OCI-LY1 (cell line): ENCODE data around the gene AFF2.

Experiments
- H2AFZ ChIP-seq: fragments of 200-600 bp; sonication (generic), shearing (Covaris generic); 2 replicates; pipeline ENCODE4 v1.6.0; 2014; ENCODE audit warnings: antibody characterized with exemption, mild to moderate bottlenecking, low read length
- H3F3A ChIP-seq: fragments of 200-600 bp; sonication (generic), shearing (Covaris generic); 2 replicates; pipeline ENCODE4 v1.6.0; 2014; ENCODE audit warnings: mild to moderate bottlenecking, antibody characterized with exemption, low read length, moderate library complexity; ENCODE audit not compliant: insufficient read depth
- H3K27ac ChIP-seq: fragments of 200-600 bp; sonication (generic); 2 replicates; pipeline ENCODE4 v1.5.1; 2014; ENCODE audit warnings: low read length, mixed run types, mild to moderate bottlenecking, low read depth; ENCODE audit not compliant: poor library complexity, severe bottlenecking
- H3K27me3 ChIP-seq: fragments of 200-600 bp; sonication (generic); 2 replicates; pipeline ENCODE4 v1.6.0; 2014; ENCODE audit warnings: antibody characterized with exemption, mild to moderate bottlenecking, low read length, moderate library complexity; ENCODE audit not compliant: insufficient read depth
- H3K36me3 ChIP-seq: fragments of 200-600 bp; sonication (generic); 2 replicates; pipeline ENCODE4 v1.6.1; 2014; ENCODE audit warnings: mild to moderate bottlenecking, antibody characterized with exemption, low read length, moderate library complexity, mixed read lengths; ENCODE audit not compliant: insufficient read depth
- H3K4me1 ChIP-seq: fragments of 200-600 bp; sonication (generic); 2 replicates; pipeline ENCODE4 v1.5.1; 2014; ENCODE audit warnings: mild to moderate bottlenecking, low read length, moderate library complexity; ENCODE audit not compliant: insufficient read depth, severe bottlenecking
- H3K4me2 ChIP-seq: fragments of 200-600 bp; sonication (generic), shearing (Covaris generic); 2 replicates; pipeline ENCODE4 v1.6.1; 2014; ENCODE audit warnings: low read length
- H3K4me3 ChIP-seq: fragments of 200-600 bp; sonication (generic); 2 replicates; pipeline ENCODE4 v1.5.1; 2014; ENCODE audit warnings: low read length, low read depth, mild to moderate bottlenecking, mixed read lengths; ENCODE audit not compliant: poor library complexity, severe bottlenecking
- H3K79me2 ChIP-seq: fragments of 200-600 bp; shearing (Covaris generic); 2 replicates; pipeline ENCODE4 v1.6.1; 2016; ENCODE audit warnings: mixed run types, low read length, mixed read lengths; ENCODE audit not compliant: insufficient read depth
- H3K9ac ChIP-seq: fragments of 200-600 bp; sonication (generic), shearing (Covaris generic); 2 replicates; pipeline ENCODE4 v1.6.1; 2014; ENCODE audit warnings: mild to moderate bottlenecking, low read length, mixed read lengths
- H3K9me2 ChIP-seq: fragments of 200-600 bp; sonication (generic), shearing (Covaris generic); 2 replicates; pipeline ENCODE4 v1.6.1; 2014; ENCODE audit warnings: low read depth, mild to moderate bottlenecking, low read length, mixed read lengths
- H3K9me3 ChIP-seq: fragments of 200-600 bp; shearing (Covaris generic); 2 replicates; pipeline ENCODE4 v1.6.1; 2014; ENCODE audit warnings: low read length, mixed read lengths
- H4K20me1 ChIP-seq: fragments of 200-600 bp; sonication (generic), shearing (Covaris generic); 2 replicates; pipeline ENCODE4 v1.6.0; 2016; ENCODE audit warnings: mild to moderate bottlenecking, low read length; ENCODE audit not compliant: insufficient read depth
- CTCF ChIP-seq: fragments of 200-600 bp; sonication (generic), shearing (Covaris generic); IDR thresholded peaks from 2 replicates; pipeline ENCODE4 v1.5.1; 2017; ENCODE audit warnings: mild to moderate bottlenecking, antibody characterized with exemption, low read length, moderate library complexity, mixed read lengths
- EZH2 ChIP-seq: fragments of 200-600 bp; sonication (generic), shearing (Covaris generic); IDR thresholded peaks from 2 replicates; pipeline ENCODE4 v1.8.0; 2017; ENCODE audit warnings: borderline replicate concordance, mixed run types, mild to moderate bottlenecking, antibody characterized with exemption, low read length, moderate library complexity, mixed read lengths

Gene AFF2

GRCh38 chrX:148865277-148866210, 365.1 kb downstream of the AFF2 start:
- H4K20me1 ChIP-seq, result no peaks in the 10 kb centered on the region
- no peak overlapping the region for H3K9ac ChIP-seq
- TF ChIP-seq CTCF (0 out of 2 replicates have a peak, but pooled peaks have one; percentile 18), EZH2 (no peak)
- H3K27me3 ChIP-seq, result no peaks in the 10 kb centered on the region
- no peaks in the 10 kb centered on the region for H3K9me3 ChIP-seq
- no peaks in the 10 kb centered on the region for H3K4me1 ChIP-seq
- H3K4me3 ChIP-seq, result no peak overlapping the region
- H3K4me2 ChIP-seq, result no peak overlapping the region
- H3K79me2 ChIP-seq, result no peaks in the 10 kb centered on the region
- no peaks in the 10 kb centered on the region for H3F3A ChIP-seq
- no peaks in the 10 kb centered on the region for H3K9me2 ChIP-seq
- H2AFZ ChIP-seq, result no peak overlapping the region
- H3K27ac ChIP-seq, result no peak overlapping the region
- H3K36me3 ChIP-seq, result no peaks in the 10 kb centered on the region

DNA sequence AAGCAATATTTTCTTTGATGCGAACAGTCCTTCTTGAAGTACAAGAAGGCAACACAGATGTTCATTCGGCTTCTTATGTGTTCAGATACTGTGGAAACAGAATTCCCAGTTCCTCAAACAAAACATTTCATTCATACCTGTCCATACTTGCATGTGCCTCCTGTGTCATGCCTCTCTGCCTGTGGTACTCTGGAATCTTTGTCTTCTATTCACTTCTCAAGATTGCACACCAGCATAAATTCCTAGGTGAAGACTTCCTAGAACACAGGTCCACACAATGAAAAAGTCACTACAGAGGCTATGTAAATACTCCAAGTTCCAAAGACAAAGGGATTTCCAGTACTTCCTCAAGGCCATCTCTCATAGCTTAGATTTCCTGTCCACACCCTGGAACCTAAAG, 367.2 kb downstream of the AFF2 start:
- Histone ChIP-seq H3K4me1 (no peaks in the 10 kb centered on the region), H4K20me1 (no peaks in the 10 kb centered on the region), H3K9me2 (no peaks in the 10 kb centered on the region), H3K9me3 (no peaks in the 10 kb centered on the region), H3F3A (no peaks in the 10 kb centered on the region), H3K4me2 (no peak overlapping the region), H2AFZ (no peak overlapping the region), H3K27ac (no peak overlapping the region), H3K4me3 (no peak overlapping the region), H3K9ac (no peak overlapping the region), H3K79me2 (no peaks in the 10 kb centered on the region), H3K27me3 (no peaks in the 10 kb centered on the region), H3K36me3 (no peaks in the 10 kb centered on the region)
- no peak for TF ChIP-seq CTCF
- TF ChIP-seq EZH2, result no peak

DNA sequence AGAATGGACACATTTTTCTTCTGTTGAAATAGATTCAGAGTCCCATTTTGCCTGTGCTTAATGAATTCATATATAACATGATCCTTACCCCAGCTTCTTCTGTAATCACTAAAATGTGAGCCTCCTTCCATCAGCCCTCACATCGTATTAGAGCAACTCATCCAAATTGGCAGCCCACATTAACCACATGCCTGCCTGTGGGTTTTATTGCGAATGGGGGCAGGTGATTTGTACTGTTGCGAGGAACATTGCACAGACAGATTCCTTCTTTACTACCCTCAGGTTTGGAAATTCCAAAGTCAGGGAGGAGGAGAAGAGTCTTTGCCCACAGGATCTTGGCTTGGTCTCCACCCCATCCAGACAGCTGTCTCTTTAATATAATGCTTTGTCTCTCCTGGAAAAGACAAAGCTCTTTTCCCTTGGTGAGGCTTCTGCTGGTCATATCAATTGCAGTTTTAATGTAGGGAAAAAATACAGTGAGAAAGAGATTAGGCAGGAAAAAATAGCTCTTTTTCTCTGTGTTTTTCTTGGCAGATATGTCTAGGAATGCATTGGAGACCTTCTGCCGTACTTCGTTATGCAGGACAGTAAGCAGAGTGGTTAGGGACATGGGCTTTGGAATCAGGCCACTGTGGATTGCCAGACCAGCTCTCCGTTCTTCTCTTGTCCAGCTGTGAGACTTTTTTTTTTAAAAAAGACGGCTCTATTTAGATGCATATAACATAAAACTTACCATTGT, 371.2 kb downstream of the AFF2 start:
- Histone ChIP-seq H3K27ac (no peak overlapping the region), H3K4me3 (no peak overlapping the region), H3K27me3 (no peaks in the 10 kb centered on the region), H3K9ac (no peak overlapping the region), H3K4me1 (no peaks in the 10 kb centered on the region), H3K9me2 (no peaks in the 10 kb centered on the region), H3K36me3 (no peaks in the 10 kb centered on the region), H2AFZ (no peak overlapping the region), H3F3A (no peaks in the 10 kb centered on the region), H3K79me2 (no peaks in the 10 kb centered on the region), H4K20me1 (no peaks in the 10 kb centered on the region), H3K9me3 (no peaks in the 10 kb centered on the region), H3K4me2 (no peak overlapping the region)
- TF ChIP-seq EZH2, result no peak
- TF ChIP-seq CTCF, result no peak
